ENCODE results near the gene DNAH12. TPM values are rescaled to one million over a fixed set of nuclear protein-coding genes. Genes with fewer than 3 reads are reported as not detected.

Gene DNAH12
- total and polyA plus RNA-seq, 2 of the 4 experiments (the other 2 are of a cell fraction): under 0.01 to 0.02 TPM

DNA sequence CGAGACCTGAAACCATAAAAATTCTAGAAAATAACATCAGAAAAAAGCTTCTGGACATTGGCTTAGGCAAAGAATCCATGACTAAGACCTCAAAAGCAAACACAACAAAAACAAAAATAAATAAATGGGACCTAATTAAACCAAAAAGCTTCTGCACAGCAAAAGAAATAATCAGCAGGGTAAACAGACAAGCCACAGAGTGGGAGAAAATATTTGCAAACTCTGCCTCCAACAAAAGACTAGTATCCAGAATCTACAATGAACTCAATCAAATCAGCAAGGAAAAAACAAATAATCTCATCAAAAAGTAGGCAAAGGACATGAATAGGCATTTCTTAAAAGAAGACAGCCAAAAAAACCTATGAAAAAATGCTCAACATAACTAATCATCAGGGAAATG, 59.6 kb downstream of the DNAH12 start:
- TF ChIP-seq RFX5 (IDR thresholded peaks at IDR 0.05; ENCODE audit: low read depth, low read length) (no peak), CHD1 (IDR thresholded peaks at IDR 0.05; ENCODE audit: low read depth, low read length) (no peak), BHLHE40 (IDR thresholded peaks at IDR 0.05; ENCODE audit: low read depth, low read length) (no peak), FOS (IDR thresholded peaks at IDR 0.05; ENCODE audit: low read depth, low read length) (no peak), RCOR1 (IDR thresholded peaks at IDR 0.05; ENCODE audit: insufficient replicate concordance, low read length) (no peak), RAD21 (IDR thresholded peaks at IDR 0.05; ENCODE audit: low read length) (no peak), CEBPB (IDR thresholded peaks at IDR 0.05; ENCODE audit: low read depth, low read length) (no peak), NFE2L2 (IDR thresholded peaks at IDR 0.05; ENCODE audit: low read depth, low read length) (no peak), MXI1 (IDR thresholded peaks at IDR 0.05; ENCODE audit: borderline replicate concordance, low read depth, low read length) (no peak), MAZ (IDR thresholded peaks at IDR 0.05; ENCODE audit: borderline replicate concordance, low read depth, low read length) (no peak), SMC3 (IDR thresholded peaks at IDR 0.05; ENCODE audit: low read depth, low read length) (no peak), MAFK (IDR thresholded peaks at IDR 0.05; ENCODE audit: low read depth, low read length) (no peak)
- TF ChIP-seq, protein P1, sequence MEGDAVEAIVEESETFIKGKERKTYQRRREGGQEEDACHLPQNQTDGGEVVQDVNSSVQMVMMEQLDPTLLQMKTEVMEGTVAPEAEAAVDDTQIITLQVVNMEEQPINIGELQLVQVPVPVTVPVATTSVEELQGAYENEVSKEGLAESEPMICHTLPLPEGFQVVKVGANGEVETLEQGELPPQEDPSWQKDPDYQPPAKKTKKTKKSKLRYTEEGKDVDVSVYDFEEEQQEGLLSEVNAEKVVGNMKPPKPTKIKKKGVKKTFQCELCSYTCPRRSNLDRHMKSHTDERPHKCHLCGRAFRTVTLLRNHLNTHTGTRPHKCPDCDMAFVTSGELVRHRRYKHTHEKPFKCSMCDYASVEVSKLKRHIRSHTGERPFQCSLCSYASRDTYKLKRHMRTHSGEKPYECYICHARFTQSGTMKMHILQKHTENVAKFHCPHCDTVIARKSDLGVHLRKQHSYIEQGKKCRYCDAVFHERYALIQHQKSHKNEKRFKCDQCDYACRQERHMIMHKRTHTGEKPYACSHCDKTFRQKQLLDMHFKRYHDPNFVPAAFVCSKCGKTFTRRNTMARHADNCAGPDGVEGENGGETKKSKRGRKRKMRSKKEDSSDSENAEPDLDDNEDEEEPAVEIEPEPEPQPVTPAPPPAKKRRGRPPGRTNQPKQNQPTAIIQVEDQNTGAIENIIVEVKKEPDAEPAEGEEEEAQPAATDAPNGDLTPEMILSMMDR (conservative IDR thresholded peaks at IDR 0.05; ENCODE audit: low read depth, low read length): no peak
- TF ChIP-seq, protein P2, sequence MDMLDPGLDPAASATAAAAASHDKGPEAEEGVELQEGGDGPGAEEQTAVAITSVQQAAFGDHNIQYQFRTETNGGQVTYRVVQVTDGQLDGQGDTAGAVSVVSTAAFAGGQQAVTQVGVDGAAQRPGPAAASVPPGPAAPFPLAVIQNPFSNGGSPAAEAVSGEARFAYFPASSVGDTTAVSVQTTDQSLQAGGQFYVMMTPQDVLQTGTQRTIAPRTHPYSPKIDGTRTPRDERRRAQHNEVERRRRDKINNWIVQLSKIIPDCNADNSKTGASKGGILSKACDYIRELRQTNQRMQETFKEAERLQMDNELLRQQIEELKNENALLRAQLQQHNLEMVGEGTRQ (IDR thresholded peaks at IDR 0.05; ENCODE audit: low read depth, low read length): no peak
- TF ChIP-seq, protein P3, sequence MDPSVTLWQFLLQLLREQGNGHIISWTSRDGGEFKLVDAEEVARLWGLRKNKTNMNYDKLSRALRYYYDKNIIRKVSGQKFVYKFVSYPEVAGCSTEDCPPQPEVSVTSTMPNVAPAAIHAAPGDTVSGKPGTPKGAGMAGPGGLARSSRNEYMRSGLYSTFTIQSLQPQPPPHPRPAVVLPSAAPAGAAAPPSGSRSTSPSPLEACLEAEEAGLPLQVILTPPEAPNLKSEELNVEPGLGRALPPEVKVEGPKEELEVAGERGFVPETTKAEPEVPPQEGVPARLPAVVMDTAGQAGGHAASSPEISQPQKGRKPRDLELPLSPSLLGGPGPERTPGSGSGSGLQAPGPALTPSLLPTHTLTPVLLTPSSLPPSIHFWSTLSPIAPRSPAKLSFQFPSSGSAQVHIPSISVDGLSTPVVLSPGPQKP (IDR thresholded peaks at IDR 0.05; ENCODE audit: borderline replicate concordance, low read depth, low read length): no peak
- POLR2A ChIA-PET (ENCODE audit: unreplicated experiment): no interaction called here
- Histone ChIP-seq H3K9ac (ENCODE audit: low read depth, low read length) (no peak overlapping the region), H3K56ac (ENCODE audit: extremely low read depth, insufficient read depth, low read length) (no peak overlapping the region), H2BK120ac (ENCODE audit: low read depth, low read length) (no peak overlapping the region), H2AK5ac (ENCODE audit: low read depth, low read length) (no peak overlapping the region), H3K4me1 (ENCODE audit: control insufficient read depth, insufficient read depth, low read length) (no peaks in the 10 kb centered on the region), H2AK9ac (replicated peaks; ENCODE audit: low read depth, low read length, poor library complexity) (no peak overlapping the region), H4K8ac (ENCODE audit: low read depth in 2 of 2, low read length in 2 of 2) (no peak overlapping the region), H2BK20ac (ENCODE audit: low read depth, low read length) (no peak overlapping the region), H3K27ac (ENCODE audit: insufficient read depth, low read length) (no peak overlapping the region), H3K4me3 (ENCODE audit: insufficient read depth, low read depth, low read length) (no peak overlapping the region), H2BK15ac (ENCODE audit: low read depth, low read length) (no peak overlapping the region), H3K36me3 (ENCODE audit: control insufficient read depth, insufficient read depth, low read length) (no peaks in the 10 kb centered on the region), H4K91ac (ENCODE audit: insufficient read depth, low read depth, low read length) (no peak overlapping the region), H2BK5ac (ENCODE audit: low read depth, low read length, poor library complexity, severe bottlenecking) (no peak overlapping the region), H3K18ac (ENCODE audit: low read depth, low read length) (no peak overlapping the region), H3K79me1 (ENCODE audit: low read depth in 1 of 2, low read length in 2 of 2) (no peaks in the 10 kb centered on the region), H3K4ac (ENCODE audit: low read depth, low read length) (no peak overlapping the region), H3K27me3 (ENCODE audit: control insufficient read depth, insufficient read depth, low read length) (peaks cover 2% of the 10 kb centered on the region; the same call in 1 of the 2 replicates), H4K20me1 (ENCODE audit: insufficient read depth, low read length) (no peaks in the 10 kb centered on the region), H3K9me3 (ENCODE audit: control insufficient read depth, insufficient read depth, low read length) (no peaks in the 10 kb centered on the region), H3K4me2 (ENCODE audit: low read depth, low read length) (no peak overlapping the region), H2AFZ (replicated peaks; ENCODE audit: low read length, poor library complexity) (no peak overlapping the region), H3K14ac (replicated peaks; ENCODE audit: low read depth, low read length) (no peak overlapping the region), H3K23ac (ENCODE audit: low read depth, low read length) (no peak overlapping the region), H3K9me1 (ENCODE audit: insufficient read depth, low read length) (no peaks in the 10 kb centered on the region), H4K5ac (ENCODE audit: low read depth, low read length) (no peak overlapping the region)
- ATAC-seq (ENCODE audit: low read depth) (no peak), DNase-seq (no peak)
- dilution Hi-C loops (cut with HindIII; ENCODE audit: low sequenced_read_pairs, unreplicated experiment) (no loop called here), intact Hi-C loops (cut with micrococcal nuclease) (no loop called here), in situ Hi-C loops (cut with MboI; ENCODE audit: low sequenced_read_pairs) (no loop called here)
- BruUV-seq (replicated peaks): no TSS peak
- CTCF ChIA-PET: no interaction called here
- WGBS, 2 experiments (ENCODE audit: extremely low coverage in 2 of 2, insufficient read length in 1 of 2): 40% methylated on average over 1 of the region's 1 CpG; no CpG with 5 or more reads in 1 of the 2 experiments

Data from IMR-90 (cell line).